GM18951 (cell line): Measurements from ENCODE around the gene GFRA1.
"Not testable (repeated sequence)": the region's sequence is repeated elsewhere in the genome, so short reads cannot be mapped to it uniquely, and the experiment has no call there.

ENCODE experiments used
- POLR2A ChIP-seq: IDR thresholded peaks from 4 replicates; pipeline ENCODE4 v1.6.1; 2011; ENCODE audit warnings: mild to moderate bottlenecking; ENCODE audit not compliant: insufficient read length, insufficient read depth; ENCODE audit errors: extremely low read depth
- in situ Hi-C: fragments of 300-500 bp; cut with MboI; formaldehyde crosslinking; loops from one replicate; pipeline ENCODE4 v1.12.0; 2022; ENCODE audit warnings: low sequenced_read_pairs, mixed read lengths, inconsistent platforms; ENCODE audit not compliant: unreplicated experiment

GFRA1 gene

DNA sequence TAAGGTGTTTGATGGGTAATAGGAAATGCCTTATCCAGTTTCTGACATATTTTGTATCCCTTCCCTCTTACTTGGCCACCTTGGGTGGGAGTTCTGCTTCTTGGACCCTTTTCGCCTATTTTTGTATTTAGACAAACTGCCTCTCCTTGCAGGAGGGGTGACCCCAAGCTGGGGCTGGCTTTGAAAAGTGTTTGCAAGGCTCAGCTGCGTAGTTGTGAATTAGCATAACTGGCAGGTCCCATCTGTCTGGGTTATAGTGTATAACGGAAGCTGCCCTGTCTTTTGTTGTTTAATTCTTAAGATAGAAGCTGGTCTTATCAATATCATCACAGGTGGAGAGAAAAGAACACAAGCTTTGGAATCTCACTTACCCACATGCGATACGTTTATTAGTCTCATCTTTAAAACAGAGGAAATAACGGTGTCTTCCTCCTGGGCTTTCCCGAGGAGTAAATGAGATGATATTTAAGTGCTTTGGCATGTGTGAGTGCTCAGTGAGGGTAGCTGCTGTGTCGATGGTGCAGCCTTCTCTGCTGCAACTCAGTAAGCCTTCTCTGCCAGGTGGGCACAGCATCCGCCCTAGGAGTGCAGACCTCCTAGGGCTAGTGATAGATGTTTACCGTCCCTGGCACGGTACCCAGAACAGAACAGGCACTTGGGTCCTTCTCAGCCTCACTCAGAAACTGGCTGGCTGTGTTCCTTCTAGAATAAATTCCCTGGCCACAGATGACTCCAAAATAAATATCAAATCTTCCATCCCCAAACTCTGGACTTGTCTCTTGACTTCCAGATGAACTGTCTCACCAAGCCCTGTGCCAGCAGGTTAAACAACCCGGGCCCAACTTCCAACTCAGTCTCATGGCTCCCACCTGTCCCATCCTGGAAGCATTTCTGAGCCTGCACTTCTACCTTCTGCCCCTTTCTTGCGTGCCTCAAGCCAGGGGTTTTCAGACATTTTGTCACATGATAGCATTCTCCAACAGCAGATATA, 227.3 kb downstream of the GFRA1 start:
- TF ChIP-seq POLR2A, result no peak
- in situ Hi-C loops, result no loop called here

DNA sequence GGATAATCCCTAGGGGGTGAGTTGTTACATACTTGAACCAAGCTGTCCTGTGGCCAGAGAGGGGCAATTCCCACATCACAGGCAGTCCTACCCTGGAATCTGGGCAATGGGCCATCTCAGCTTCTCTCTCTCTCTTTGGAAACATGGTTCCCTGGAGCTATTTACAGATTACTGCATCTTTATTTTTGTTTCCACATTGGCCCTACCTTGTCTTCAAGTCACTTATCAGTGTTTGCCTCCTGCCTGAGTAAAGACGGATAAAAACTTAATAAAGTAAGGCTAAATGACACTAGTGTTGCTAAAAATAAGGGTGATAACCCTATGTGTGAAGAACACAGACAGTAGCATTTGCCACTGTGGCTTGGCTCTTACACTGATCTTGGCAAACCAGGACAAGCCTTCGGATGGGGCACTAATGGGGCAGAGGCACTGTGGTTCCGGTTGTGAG, 228.2 kb downstream of the GFRA1 start:
- TF ChIP-seq POLR2A, result no peak
- in situ Hi-C loops, result no loop called here

DNA sequence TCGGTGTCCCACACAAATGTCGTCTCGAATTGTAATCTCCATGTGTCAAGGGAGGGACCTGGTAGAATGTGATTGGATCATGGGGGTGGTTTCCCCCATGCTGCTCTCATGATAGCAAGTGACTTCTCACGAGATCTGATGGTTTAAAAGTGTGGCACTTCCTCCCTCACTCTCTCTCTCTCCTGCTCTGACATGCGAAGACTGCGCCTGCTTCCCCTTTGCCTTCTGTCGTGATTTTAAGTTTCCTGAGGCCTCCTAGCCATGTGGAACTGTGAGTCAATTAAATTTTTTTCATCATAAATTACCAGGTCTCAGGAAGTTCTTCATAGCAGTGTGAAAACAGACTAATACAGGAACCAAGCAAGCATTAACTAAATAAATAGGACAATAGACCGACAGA, 229.1 kb downstream of the GFRA1 start:
- in situ Hi-C loops, result no loop called here
- no peak for TF ChIP-seq POLR2A

DNA sequence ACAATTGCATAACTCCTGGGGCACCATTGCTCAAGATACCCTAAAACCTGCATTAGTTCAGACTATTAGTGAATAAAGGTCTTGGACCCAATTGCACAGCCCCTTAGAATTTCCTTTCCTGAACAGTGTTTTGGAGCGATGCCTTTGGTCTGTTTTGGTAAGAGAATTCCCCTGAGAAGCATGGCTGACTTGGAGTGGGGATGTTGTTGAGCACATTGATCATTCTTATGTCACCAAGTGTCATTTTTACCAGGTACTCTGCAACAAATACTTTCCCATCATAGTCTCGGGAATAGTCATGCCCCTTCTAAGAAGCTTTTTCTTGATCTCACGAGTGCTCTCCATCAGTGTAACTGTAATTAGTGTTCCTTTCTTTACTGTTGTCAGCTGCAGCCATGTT, 229.7 kb downstream of the GFRA1 start:
- in situ Hi-C loops, result no loop called here
- TF ChIP-seq POLR2A, result no peak

DNA sequence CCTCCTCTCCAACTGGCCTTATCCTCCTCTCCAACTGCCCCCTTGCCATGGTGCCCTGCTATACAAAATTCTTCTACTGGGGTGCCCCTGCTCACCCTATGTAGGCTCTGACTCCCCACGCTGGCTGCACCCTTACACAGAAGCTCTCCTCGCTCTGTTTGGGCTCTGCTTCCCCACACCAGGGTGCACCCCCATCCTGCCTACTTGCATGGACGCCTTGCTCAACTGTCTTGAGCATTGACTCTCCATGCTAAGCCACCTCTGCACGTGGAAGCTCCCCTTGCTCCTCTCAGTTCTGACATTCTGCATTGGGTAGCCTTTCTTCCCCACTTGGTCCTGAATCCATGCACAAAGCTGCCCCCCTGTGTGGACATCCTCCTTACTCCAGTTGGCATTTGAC, 231.1 kb downstream of the GFRA1 start:
- in situ Hi-C loops, result no loop called here
- TF ChIP-seq POLR2A, result no peak

DNA sequence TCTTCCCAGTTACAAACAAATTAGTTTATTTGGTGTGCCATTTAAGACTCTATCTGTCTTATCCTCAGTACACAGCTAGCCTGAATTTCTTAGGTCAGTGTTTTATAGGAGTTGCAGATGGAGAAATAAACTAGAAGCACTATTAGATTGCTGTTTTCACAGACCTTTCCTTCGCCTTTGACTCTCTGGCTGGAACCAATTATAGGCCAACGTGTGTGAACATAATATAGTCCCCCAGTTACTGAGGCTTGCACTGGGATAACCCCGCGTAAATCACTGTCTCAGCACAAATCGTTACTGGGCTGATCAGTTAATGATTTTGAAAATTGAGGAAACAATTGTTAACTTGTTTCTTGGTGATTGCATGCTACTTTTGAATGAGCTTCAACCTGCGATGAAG, 233.4 kb downstream of the GFRA1 start:
- in situ Hi-C loops, result no loop called here
- TF ChIP-seq POLR2A, result no peak

DNA sequence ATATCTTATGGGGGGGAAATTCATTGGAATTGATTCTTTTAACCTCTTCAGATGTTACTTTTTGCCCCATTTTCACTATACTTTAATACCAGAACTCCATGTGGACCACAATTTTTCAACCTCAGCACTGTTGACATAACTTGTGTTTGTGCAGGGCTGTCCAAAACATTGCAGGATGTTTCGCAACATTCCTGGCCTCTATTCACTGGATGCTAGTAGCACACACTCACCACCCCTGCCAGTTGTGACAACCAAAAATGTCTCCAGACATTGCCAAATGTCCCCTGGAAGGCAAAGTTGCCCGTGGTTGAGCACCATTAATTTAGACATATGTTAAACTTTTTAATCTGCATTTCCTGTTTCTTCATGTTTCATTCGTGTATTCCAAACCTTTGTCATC, 234.7 kb downstream of the GFRA1 start:
- in situ Hi-C loops, result no loop called here
- no peak for TF ChIP-seq POLR2A

DNA sequence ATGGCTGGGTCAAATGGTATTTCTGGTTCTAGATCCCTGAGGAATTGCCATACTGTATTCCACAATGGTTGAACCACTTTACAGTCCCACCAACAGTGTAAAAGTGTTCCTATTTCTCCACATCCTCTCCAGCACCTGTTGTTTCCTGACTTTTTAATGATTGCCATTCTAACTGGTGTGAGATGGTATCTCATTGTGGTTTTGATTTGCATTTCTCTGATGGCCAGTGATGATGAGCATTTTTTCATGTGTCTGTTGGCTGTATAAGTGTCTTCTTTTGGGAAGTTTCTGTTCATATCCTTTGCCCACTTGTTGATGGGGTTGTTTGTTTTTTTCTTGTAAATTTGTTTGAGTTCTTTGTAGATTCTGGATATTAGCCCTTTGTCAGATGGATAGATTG, 237.6 kb downstream of the GFRA1 start:
- in situ Hi-C loops, result not testable (repeated sequence)

DNA sequence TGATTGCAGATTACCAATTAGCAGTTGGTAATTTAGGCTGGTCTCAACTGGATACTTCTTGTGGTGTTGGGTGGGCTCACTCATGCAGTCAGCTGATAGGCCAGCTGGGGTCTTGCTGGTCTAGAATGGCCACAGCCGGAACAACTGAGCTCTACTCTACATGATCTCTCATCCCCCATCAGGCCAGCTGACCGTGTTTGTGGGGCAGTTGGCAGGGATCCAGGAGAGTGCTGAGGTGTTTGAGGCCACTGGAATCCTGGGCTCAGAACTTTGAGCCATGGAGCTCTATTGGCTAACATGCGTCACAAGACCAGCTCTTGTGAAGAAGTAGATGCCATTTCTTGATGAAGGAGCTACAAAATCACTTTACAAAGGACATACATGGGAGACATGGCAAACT, 242.4 kb downstream of the GFRA1 start:
- in situ Hi-C loops, result no loop called here

DNA sequence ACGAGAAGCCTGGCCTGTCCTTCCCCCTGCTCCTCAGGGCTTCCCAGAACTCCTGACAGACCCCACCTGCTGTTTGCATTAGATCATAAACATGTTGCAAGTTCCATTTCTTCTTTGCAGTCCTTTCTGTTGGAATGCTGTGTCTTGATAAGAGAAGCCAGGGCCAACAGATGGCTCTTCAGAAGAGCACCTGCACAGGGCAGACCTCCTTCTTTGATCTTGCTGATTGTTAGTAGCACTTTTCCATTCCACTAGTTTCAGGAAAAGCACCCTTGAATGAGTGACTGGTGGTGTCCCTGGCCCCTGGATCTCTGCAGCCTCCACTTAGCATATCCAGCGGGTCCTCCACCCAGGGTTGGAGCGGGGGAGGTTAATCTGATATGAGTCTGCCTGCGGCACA, 243.2 kb downstream of the GFRA1 start:
- TF ChIP-seq POLR2A, result no peak
- in situ Hi-C loops, result no loop called here

More for the DNA sequence above, 242.4 kb downstream of the GFRA1 start:
- TF ChIP-seq POLR2A, result no peak

DNA sequence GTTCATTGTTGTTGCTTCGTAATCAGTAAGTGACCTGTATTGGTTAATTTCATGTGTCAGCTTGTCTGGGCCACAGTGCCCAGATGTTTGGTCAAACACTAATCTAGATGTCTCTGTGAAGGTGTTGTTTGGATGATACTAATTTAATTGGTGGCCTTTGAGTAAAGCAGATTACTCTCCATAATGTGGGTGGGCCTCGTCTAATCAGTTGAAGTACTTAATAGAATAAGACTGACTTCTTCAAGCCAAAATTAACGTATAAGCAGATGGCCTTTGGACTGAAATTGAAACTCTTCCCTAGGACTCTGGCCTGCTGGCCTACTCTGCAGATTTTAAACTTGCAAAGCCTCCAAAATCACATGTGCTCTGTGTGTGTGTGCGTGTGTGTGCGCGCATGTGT, 245.7 kb downstream of the GFRA1 start:
- in situ Hi-C loops, result no loop called here
- TF ChIP-seq POLR2A, result no peak

DNA sequence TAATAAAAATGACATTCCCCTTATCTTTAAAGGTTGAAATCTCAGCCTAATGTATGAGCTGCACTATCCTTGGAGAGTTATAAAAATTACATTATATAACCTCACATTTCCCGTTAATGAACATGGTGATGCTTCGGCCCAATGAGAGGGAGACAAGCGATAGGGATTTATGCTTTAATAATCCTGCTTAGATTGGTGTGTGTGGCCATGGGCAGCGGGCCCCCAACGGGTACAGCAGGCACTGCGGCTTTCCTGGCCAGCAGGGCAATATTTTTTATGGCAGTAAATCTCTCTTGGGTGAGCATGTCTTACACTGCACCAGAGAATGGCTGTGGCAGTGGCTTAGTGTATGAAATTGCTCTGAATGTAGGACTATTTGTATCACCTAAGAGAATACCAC, 246.3 kb downstream of the GFRA1 start:
- TF ChIP-seq POLR2A, result no peak
- in situ Hi-C loops, result no loop called here

DNA sequence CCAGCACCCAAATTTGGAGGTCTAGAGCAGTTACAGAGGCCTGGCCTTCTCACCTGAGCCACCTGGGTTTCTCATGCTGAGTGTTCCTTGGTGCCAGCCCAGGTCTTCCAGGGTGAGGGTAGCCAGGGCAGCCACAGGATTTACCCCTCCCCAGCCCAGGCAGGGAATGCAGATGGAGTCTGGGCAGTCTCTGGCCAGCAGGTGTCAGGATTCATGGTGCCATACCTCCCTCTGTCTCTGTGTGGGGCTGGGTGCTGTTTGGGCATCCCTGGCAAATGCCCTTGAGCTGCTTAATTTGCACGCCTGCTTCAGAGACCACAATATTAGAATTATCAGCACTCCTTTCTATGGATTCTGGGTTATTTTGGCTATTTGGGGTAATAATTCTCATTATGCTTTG, 246.7 kb downstream of the GFRA1 start:
- in situ Hi-C loops, result no loop called here
- no peak for TF ChIP-seq POLR2A

DNA sequence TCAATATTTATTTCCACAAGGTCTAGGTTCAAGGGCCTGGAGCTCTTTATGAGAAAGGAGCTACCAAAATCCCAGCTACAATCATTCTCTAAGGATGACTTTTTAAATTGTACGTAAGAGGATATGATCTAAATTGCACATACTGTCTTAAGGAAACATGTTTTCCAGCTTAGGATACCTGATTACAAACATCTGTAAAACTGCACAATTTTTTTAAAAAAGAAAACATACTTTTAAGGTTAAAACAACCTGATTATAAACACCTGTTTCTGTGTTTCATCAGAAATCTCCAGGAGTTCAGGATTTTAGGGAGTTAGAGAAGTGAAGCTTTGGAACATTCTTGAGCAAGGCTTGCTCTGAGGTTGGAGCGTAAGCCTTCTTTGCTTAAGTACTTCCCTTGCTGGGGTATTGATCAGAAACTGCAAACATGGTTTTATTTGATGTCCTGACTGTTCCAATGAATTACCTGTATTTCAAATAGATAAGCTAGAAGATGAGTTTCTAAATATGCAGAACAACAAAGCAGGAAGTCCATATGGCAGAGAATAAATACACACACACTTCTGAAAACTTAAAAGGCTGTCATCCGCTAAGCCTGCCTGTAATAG, 248.6 kb downstream of the GFRA1 start:
- no peak for TF ChIP-seq POLR2A
- in situ Hi-C loops, result no loop called here
